Smooth muscle cell of the umbilical artery (primary cell): ENCODE results near the gene MORC1. TPM values are rescaled to one million over a fixed set of nuclear protein-coding genes. Genes with fewer than 3 reads are reported as not detected.

Experiments used
- total RNA-seq: library from RNA; depleted of rRNA; stranded (reverse); fragments of >200 nt; gene quantifications from 2 replicates; pipeline ENCODE4 v1.2.3, GENCODE V29; 2014

The MORC1 gene, protein sequence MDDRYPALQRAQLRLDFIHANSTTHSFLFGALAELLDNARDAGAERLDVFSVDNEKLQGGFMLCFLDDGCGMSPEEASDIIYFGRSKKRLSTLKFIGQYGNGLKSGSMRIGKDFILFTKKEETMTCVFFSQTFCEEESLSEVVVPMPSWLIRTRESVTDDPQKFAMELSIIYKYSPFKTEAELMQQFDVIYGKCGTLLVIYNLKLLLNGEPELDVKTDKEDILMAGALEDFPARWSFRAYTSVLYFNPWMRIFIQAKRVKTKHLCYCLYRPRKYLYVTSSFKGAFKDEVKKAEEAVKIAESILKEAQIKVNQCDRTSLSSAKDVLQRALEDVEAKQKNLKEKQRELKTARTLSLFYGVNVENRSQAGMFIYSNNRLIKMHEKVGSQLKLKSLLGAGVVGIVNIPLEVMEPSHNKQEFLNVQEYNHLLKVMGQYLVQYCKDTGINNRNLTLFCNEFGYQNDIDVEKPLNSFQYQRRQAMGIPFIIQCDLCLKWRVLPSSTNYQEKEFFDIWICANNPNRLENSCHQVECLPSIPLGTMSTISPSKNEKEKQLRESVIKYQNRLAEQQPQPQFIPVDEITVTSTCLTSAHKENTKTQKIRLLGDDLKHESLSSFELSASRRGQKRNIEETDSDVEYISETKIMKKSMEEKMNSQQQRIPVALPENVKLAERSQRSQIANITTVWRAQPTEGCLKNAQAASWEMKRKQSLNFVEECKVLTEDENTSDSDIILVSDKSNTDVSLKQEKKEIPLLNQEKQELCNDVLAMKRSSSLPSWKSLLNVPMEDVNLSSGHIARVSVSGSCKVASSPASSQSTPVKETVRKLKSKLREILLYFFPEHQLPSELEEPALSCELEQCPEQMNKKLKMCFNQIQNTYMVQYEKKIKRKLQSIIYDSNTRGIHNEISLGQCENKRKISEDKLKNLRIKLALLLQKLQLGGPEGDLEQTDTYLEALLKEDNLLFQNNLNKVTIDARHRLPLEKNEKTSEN
- not detected in 2 replicates for total RNA-seq

GRCh38 chr3:109117939-109118338 lies at the start of gene MORC1:
Gene MORC1 (minus strand): TSS chr3:109118134. CDS start chr3:109118059, 75 bp downstream.

DNA sequence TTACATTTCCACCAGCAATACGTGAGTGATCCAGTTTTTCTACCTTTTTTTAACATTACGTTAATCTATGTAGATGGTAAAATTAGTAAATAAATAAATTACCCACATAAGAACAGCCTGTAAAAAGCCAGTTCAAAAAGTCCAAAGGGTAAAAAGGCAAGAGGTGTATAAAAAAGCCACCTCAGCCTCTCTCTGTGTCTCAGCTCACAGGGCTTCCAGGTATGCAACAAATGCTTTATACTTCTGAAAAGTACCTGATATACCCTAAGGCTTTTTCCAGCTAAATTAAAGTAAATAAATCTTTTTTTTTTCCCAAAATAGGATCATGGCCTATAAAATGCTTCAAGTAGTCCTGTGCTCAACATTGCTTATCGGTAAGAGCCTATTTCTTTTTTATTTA lies 18.6 kb upstream of the MORC1 start, which contains the start of gene C3orf85:
Gene C3orf85, plus strand, starts transcription at position 197 of the 400 bp plus-strand sequence. Its CDS starts 129 bp downstream, at position 326.

GRCh38 chr3:108953700-108954099 lies 164.2 kb downstream of the MORC1 start, which contains the start of gene GUCA1C:
Gene GUCA1C (minus strand): TSS chr3:108953879. CDS start chr3:108953762, 117 bp downstream.

Other genes starting within 250 kb of the MORC1 start
- gene GUCA1C, start 164.3 kb downstream of the MORC1 start, total RNA-seq = not detected in 2 replicates
- not detected in 2 replicates for gene C3orf85, start 18.6 kb upstream of the MORC1 start, total RNA-seq
- not detected in 2 replicates for gene DPPA2, start 198.4 kb upstream of the MORC1 start, total RNA-seq
- gene DPPA4, start 219.4 kb upstream of the MORC1 start, total RNA-seq = not detected in 2 replicates